Esophagus muscularis mucosa (tissue), 3 donors: ENCODE measurements around the gene DXO.

Experiments used
- POLR2A ChIP-seq: fragments of 450-650 bp; IDR thresholded peaks from one replicate; pipeline ENCODE4 v1.6.1; 2017; ENCODE audit warnings: antibody characterized with exemption, moderate library complexity, mild to moderate bottlenecking, low read depth
- POLR2AphosphoS5 ChIP-seq, 2 donors: sonication (generic); formaldehyde crosslinking; IDR thresholded peaks; one replicate each; pipeline ENCODE4 v1.6.1; 2017; ENCODE audit warnings: antibody characterized with exemption in 2 of 2
- TF ChIP-seq, protein P1 (sequence below), 3 experiments: fragments of 200-600 bp in 2 of 3; fragments of 450-650 bp in 1 of 3; sonication (generic) in 2 of 3; IDR thresholded peaks; one replicate each; pipeline ENCODE4 v1.5.1; 2017 to 2019; ENCODE audit warnings: antibody characterized with exemption in 3 of 3, mild to moderate bottlenecking in 2 of 3, moderate library complexity in 1 of 3

DNA sequence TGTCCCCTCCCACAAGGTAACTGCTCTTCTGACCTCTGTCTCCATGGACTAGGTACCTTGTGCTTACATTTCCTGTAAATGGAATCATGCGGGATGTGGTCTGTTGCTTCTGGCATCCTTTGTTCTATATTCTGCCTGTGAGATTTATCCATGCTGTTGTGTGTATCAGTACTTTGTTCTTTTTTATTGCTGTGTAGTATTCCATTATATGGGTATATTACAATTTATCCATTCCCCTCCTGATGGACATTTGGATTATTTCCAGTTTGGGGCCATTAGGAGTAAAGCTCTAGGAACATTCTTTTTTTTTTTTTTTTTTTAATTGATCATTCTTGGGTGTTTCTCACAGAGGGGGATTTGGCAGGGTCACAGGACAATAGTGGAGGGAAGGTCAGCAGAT is 41.0 kb downstream of the DXO start:
- TF ChIP-seq, protein P1, sequence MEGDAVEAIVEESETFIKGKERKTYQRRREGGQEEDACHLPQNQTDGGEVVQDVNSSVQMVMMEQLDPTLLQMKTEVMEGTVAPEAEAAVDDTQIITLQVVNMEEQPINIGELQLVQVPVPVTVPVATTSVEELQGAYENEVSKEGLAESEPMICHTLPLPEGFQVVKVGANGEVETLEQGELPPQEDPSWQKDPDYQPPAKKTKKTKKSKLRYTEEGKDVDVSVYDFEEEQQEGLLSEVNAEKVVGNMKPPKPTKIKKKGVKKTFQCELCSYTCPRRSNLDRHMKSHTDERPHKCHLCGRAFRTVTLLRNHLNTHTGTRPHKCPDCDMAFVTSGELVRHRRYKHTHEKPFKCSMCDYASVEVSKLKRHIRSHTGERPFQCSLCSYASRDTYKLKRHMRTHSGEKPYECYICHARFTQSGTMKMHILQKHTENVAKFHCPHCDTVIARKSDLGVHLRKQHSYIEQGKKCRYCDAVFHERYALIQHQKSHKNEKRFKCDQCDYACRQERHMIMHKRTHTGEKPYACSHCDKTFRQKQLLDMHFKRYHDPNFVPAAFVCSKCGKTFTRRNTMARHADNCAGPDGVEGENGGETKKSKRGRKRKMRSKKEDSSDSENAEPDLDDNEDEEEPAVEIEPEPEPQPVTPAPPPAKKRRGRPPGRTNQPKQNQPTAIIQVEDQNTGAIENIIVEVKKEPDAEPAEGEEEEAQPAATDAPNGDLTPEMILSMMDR (IDR thresholded peaks at IDR 0.05), result no peak
- TF ChIP-seq POLR2AphosphoS5 (IDR thresholded peaks at IDR 0.05) (no peak), POLR2A (no peak)
